ENCODE results near the gene INHBA. TPM values are rescaled to one million over a fixed set of nuclear protein-coding genes. Genes with fewer than 3 reads are reported as not detected.

The INHBA gene
- total RNA-seq, 1 experiment from 2014 or later: 1.0 TPM

DNA sequence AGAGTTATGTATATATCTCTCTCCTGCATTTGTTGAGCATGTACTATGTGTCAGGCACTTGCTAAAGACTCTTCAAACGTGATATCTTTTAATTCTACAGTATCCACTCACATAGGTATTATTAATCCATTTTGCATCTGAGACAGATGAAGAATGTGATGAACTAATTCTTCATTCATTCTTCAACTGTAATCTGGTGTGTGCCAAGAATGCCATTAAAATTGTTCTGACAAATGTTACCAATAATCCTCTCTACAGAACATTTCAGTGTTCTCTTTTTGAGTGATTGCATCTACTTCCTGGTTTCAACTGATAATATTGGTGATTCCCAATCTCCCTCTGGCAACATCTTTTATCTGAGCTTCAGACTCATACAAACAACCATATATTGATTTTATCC lies 18.0 kb upstream of the INHBA start (continued):
- TF ChIP-seq, protein P1, sequence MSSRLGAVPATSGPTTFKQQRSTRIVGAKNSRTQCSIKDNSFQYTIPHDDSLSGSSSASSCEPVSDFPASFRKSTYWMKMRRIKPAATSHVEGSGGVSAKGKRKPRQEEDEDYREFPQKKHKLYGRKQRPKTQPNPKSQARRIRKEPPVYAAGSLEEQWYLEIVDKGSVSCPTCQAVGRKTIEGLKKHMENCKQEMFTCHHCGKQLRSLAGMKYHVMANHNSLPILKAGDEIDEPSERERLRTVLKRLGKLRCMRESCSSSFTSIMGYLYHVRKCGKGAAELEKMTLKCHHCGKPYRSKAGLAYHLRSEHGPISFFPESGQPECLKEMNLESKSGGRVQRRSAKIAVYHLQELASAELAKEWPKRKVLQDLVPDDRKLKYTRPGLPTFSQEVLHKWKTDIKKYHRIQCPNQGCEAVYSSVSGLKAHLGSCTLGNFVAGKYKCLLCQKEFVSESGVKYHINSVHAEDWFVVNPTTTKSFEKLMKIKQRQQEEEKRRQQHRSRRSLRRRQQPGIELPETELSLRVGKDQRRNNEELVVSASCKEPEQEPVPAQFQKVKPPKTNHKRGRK (CRISPR knock-in tag; IDR thresholded peaks at IDR 0.05; ENCODE audit: borderline replicate concordance): no peak

DNA sequence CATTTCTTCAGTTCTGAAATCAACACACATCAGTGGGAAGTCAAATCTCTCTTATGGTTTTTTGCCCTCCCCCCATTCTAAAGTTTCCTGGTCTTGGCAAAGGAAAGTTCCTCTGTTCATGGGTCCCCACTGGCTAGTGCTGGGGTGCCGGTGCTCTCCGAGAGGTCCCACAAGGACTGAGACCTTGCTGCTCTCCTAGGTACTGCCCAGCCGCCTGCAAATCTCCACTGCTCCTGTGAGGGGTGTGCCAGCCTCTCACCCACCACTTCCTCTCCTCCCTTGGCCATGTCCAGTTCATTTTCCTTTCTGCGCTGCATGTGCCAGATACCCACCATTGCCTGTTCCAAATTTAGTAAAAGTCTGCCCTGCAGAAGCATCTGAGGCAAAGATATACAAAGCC lies 17.2 kb upstream of the INHBA start:
- Mint-ChIP-seq H3K27me3 (ENCODE audit: low read depth) (no peaks in the 10 kb centered on the region), H3K4me3 (no peak overlapping the region), H3K9me3 (no peaks in the 10 kb centered on the region), H3K36me3 (no peaks in the 10 kb centered on the region), H3K27ac (no peak overlapping the region), H3K4me1 (peaks cover 18% of the 10 kb centered on the region)
- ChIA-PET POLR2A (no interaction called here), CTCF (no interaction called here)
- TF ChIP-seq, protein P2, sequence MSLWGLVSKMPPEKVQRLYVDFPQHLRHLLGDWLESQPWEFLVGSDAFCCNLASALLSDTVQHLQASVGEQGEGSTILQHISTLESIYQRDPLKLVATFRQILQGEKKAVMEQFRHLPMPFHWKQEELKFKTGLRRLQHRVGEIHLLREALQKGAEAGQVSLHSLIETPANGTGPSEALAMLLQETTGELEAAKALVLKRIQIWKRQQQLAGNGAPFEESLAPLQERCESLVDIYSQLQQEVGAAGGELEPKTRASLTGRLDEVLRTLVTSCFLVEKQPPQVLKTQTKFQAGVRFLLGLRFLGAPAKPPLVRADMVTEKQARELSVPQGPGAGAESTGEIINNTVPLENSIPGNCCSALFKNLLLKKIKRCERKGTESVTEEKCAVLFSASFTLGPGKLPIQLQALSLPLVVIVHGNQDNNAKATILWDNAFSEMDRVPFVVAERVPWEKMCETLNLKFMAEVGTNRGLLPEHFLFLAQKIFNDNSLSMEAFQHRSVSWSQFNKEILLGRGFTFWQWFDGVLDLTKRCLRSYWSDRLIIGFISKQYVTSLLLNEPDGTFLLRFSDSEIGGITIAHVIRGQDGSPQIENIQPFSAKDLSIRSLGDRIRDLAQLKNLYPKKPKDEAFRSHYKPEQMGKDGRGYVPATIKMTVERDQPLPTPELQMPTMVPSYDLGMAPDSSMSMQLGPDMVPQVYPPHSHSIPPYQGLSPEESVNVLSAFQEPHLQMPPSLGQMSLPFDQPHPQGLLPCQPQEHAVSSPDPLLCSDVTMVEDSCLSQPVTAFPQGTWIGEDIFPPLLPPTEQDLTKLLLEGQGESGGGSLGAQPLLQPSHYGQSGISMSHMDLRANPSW (CRISPR knock-in tag; conservative IDR thresholded peaks at IDR 0.05; ENCODE audit: low read depth): no peak
- no peak for TF ChIP-seq SMAD4 (CRISPR knock-in tag; IDR thresholded peaks at IDR 0.05)
- TF ChIP-seq NFE2L1 (CRISPR knock-in tag; IDR thresholded peaks at IDR 0.05): no peak
- TF ChIP-seq TEAD1 (CRISPR knock-in tag; IDR thresholded peaks at IDR 0.05): no peak
- TF ChIP-seq, protein P3, sequence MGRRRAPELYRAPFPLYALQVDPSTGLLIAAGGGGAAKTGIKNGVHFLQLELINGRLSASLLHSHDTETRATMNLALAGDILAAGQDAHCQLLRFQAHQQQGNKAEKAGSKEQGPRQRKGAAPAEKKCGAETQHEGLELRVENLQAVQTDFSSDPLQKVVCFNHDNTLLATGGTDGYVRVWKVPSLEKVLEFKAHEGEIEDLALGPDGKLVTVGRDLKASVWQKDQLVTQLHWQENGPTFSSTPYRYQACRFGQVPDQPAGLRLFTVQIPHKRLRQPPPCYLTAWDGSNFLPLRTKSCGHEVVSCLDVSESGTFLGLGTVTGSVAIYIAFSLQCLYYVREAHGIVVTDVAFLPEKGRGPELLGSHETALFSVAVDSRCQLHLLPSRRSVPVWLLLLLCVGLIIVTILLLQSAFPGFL (CRISPR knock-in tag; IDR thresholded peaks at IDR 0.05; ENCODE audit: borderline replicate concordance): no peak
- TF ChIP-seq, protein P4, sequence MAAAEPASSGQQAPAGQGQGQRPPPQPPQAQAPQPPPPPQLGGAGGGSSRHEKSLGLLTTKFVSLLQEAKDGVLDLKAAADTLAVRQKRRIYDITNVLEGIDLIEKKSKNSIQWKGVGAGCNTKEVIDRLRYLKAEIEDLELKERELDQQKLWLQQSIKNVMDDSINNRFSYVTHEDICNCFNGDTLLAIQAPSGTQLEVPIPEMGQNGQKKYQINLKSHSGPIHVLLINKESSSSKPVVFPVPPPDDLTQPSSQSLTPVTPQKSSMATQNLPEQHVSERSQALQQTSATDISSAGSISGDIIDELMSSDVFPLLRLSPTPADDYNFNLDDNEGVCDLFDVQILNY (CRISPR knock-in tag; IDR thresholded peaks at IDR 0.05): no peak
- TF ChIP-seq NR1H2 (CRISPR knock-in tag; IDR thresholded peaks at IDR 0.05): no peak
- TF ChIP-seq, protein P5, sequence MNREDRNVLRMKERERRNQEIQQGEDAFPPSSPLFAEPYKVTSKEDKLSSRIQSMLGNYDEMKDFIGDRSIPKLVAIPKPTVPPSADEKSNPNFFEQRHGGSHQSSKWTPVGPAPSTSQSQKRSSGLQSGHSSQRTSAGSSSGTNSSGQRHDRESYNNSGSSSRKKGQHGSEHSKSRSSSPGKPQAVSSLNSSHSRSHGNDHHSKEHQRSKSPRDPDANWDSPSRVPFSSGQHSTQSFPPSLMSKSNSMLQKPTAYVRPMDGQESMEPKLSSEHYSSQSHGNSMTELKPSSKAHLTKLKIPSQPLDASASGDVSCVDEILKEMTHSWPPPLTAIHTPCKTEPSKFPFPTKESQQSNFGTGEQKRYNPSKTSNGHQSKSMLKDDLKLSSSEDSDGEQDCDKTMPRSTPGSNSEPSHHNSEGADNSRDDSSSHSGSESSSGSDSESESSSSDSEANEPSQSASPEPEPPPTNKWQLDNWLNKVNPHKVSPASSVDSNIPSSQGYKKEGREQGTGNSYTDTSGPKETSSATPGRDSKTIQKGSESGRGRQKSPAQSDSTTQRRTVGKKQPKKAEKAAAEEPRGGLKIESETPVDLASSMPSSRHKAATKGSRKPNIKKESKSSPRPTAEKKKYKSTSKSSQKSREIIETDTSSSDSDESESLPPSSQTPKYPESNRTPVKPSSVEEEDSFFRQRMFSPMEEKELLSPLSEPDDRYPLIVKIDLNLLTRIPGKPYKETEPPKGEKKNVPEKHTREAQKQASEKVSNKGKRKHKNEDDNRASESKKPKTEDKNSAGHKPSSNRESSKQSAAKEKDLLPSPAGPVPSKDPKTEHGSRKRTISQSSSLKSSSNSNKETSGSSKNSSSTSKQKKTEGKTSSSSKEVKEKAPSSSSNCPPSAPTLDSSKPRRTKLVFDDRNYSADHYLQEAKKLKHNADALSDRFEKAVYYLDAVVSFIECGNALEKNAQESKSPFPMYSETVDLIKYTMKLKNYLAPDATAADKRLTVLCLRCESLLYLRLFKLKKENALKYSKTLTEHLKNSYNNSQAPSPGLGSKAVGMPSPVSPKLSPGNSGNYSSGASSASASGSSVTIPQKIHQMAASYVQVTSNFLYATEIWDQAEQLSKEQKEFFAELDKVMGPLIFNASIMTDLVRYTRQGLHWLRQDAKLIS (CRISPR knock-in tag; IDR thresholded peaks at IDR 0.05; ENCODE audit: borderline replicate concordance): no peak
- no peak for TF ChIP-seq NR2C2 (CRISPR knock-in tag; IDR thresholded peaks at IDR 0.05)
- no peak for DNase-seq (ENCODE audit: low spot score)
- no peak for ATAC-seq

DNA sequence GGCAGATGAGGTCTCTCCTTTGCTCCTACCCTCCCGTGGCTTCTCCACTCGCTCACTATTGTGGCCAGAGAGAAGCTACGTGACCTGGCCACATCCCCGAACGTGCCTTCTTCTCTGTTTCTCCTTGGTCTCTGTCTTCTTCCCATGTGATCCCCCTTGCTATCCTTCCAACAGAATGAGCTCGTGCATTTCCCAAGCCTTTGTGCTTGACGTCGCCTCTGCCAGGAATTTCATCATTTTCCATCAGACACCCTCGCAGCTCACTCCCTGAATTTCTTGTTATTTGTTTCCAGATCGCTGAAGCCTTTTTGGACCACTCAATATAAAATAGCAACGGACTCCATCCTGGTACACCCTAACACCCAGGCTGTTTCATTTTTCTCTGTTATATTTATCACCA lies 13.8 kb upstream of the INHBA start:
- DNase-seq (ENCODE audit: low spot score) (no peak), ATAC-seq (no peak)
- H3K36me3 Mint-ChIP-seq: no peaks in the 10 kb centered on the region
- POLR2A ChIA-PET: interaction anchor here (0.6 kb wide), 1 partner anchor 809 kb away, joined by 3 read pairs; no protein-coding TSS in a partner anchor
- no peak overlapping the region for H3K27ac Mint-ChIP-seq
- H3K9me3 Mint-ChIP-seq: no peaks in the 10 kb centered on the region
- H3K4me3 Mint-ChIP-seq: no peak overlapping the region
- CTCF ChIA-PET: no interaction called here
- peaks cover under 1% of the 10 kb centered on the region for H3K4me1 Mint-ChIP-seq
- no peaks in the 10 kb centered on the region for H3K27me3 Mint-ChIP-seq (ENCODE audit: low read depth)
- TF ChIP-seq CBFB (CRISPR knock-in tag; IDR thresholded peaks at IDR 0.05; ENCODE audit: low read depth): no peak
- TF ChIP-seq, protein P6, sequence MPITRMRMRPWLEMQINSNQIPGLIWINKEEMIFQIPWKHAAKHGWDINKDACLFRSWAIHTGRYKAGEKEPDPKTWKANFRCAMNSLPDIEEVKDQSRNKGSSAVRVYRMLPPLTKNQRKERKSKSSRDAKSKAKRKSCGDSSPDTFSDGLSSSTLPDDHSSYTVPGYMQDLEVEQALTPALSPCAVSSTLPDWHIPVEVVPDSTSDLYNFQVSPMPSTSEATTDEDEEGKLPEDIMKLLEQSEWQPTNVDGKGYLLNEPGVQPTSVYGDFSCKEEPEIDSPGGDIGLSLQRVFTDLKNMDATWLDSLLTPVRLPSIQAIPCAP (CRISPR knock-in tag; IDR thresholded peaks at IDR 0.05): no peak
- TF ChIP-seq ZBTB21 (CRISPR knock-in tag; IDR thresholded peaks at IDR 0.05; ENCODE audit: borderline replicate concordance): no peak
- no peak for TF ChIP-seq ZNF138 (CRISPR knock-in tag; conservative IDR thresholded peaks at IDR 0.05)
- TF ChIP-seq, protein P7, sequence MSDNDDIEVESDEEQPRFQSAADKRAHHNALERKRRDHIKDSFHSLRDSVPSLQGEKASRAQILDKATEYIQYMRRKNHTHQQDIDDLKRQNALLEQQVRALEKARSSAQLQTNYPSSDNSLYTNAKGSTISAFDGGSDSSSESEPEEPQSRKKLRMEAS (CRISPR knock-in tag; IDR thresholded peaks at IDR 0.05): no peak
- no peak for TF ChIP-seq ZNF423 (CRISPR knock-in tag; IDR thresholded peaks at IDR 0.05)
- TF ChIP-seq FOXP1 (CRISPR knock-in tag; IDR thresholded peaks at IDR 0.05; ENCODE audit: borderline replicate concordance): no peak
- no peak for TF ChIP-seq GABPB1 (CRISPR knock-in tag; IDR thresholded peaks at IDR 0.05)
- no peak for TF ChIP-seq SMAD3 (CRISPR knock-in tag; IDR thresholded peaks at IDR 0.05; ENCODE audit: borderline replicate concordance)
- TF ChIP-seq, protein P8, sequence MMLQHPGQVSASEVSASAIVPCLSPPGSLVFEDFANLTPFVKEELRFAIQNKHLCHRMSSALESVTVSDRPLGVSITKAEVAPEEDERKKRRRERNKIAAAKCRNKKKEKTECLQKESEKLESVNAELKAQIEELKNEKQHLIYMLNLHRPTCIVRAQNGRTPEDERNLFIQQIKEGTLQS (CRISPR knock-in tag; conservative IDR thresholded peaks at IDR 0.05): no peak
- no peak for TF ChIP-seq ZNF416 (CRISPR knock-in tag; IDR thresholded peaks at IDR 0.05)
- no peak for TF ChIP-seq MYBL2 (CRISPR knock-in tag; IDR thresholded peaks at IDR 0.05)

Measured in WTC11 (cell line).